KMS-11 (cell line): ENCODE measurements around the gene GNAO1.

Experiments
- H2AFZ ChIP-seq: fragments of 200-600 bp; sonication (generic); 2 replicates; pipeline ENCODE4 v1.6.1; 2016; ENCODE audit warnings: antibody characterized with exemption, mixed run types, low read depth
- H3K27ac ChIP-seq: fragments of 200-600 bp; sonication (generic); 2 replicates; pipeline ENCODE4 v1.6.1; 2016; ENCODE audit warnings: mild to moderate bottlenecking, mixed run types
- H3K27me3 ChIP-seq: fragments of 200-600 bp; sonication (generic); 2 replicates; pipeline ENCODE4 v1.6.1; 2017; ENCODE audit warnings: mild to moderate bottlenecking, low read depth, mixed run types, moderate library complexity; ENCODE audit not compliant: insufficient read depth
- H3K36me3 ChIP-seq: fragments of 200-600 bp; sonication (generic); 2 replicates; pipeline ENCODE4 v1.6.1; 2017; ENCODE audit warnings: mild to moderate bottlenecking, mixed run types; ENCODE audit not compliant: insufficient read depth
- H3K4me1 ChIP-seq: fragments of 200-600 bp; sonication (generic); 2 replicates; pipeline ENCODE4 v1.6.1; 2016; ENCODE audit warnings: mild to moderate bottlenecking, low read depth, mixed run types; ENCODE audit not compliant: poor library complexity, severe bottlenecking
- H3K4me2 ChIP-seq: fragments of 200-600 bp; sonication (generic); 2 replicates; pipeline ENCODE4 v1.7.0; 2016; ENCODE audit warnings: mild to moderate bottlenecking, mixed run types
- H3K4me3 ChIP-seq: fragments of 200-600 bp; sonication (generic); IDR thresholded peaks from 2 replicates; pipeline ENCODE4 v1.6.1; 2017; ENCODE audit warnings: low read depth, low read length, mixed read lengths; ENCODE audit not compliant: insufficient read depth
- H3K79me2 ChIP-seq: fragments of 200-600 bp; sonication (generic); 2 replicates; pipeline ENCODE4 v1.6.1; 2016; ENCODE audit warnings: low read depth, mixed run types; ENCODE audit not compliant: insufficient read depth
- H3K9ac ChIP-seq: fragments of 200-600 bp; sonication (generic); 2 replicates; pipeline ENCODE4 v1.6.1; 2016; ENCODE audit warnings: mild to moderate bottlenecking, mixed run types
- H4K20me1 ChIP-seq: fragments of 200-600 bp; sonication (generic); 2 replicates; pipeline ENCODE4 v1.6.1; 2016; ENCODE audit warnings: mild to moderate bottlenecking, mixed run types; ENCODE audit not compliant: insufficient read depth
- TF ChIP-seq, protein P1 (sequence below): fragments of 200-600 bp; sonication (generic); conservative IDR thresholded peaks from 2 replicates; pipeline ENCODE4 v1.6.1; 2017; ENCODE audit warnings: low read depth, mild to moderate bottlenecking, antibody characterized with exemption, low read length, moderate library complexity, mixed read lengths

GNAO1 gene

DNA sequence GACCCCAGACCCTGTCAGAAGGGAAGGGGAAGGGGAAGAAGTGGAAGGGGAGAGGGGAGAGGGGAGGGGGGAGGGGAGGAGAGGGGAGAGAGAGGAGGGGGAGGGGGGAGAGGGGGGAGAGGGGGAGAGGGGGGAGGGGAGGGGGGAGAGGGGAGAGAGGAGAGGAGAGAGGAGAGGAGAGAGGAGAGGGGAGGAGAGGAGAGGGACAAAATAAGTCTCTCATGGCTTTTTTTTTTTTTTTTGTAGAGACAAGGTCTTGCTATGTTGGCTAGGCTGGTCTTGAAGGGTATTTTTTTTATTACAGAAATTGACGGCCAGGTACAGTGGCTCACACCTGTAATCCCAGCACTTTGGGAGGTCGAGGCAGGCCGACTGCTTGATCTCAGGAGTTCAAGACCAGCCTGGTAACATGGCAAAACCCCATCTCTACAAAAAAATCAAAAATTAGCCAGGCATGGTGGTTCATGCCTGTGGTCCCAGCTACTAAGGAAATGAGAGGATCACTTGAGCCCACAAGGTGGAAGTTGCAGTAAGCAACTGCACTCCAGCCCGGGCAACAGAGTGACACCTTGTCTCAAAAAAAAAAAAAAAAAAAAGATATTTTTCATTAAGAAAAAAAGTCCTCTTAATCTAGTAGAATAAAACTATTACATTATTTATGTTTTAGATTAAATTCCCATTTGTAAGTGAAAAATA, 214.8 kb downstream of the GNAO1 start:
- H3K36me3 ChIP-seq, result no peaks in the 10 kb centered on the region
- no peak overlapping the region for H3K4me3 ChIP-seq
- TF ChIP-seq, protein P1, sequence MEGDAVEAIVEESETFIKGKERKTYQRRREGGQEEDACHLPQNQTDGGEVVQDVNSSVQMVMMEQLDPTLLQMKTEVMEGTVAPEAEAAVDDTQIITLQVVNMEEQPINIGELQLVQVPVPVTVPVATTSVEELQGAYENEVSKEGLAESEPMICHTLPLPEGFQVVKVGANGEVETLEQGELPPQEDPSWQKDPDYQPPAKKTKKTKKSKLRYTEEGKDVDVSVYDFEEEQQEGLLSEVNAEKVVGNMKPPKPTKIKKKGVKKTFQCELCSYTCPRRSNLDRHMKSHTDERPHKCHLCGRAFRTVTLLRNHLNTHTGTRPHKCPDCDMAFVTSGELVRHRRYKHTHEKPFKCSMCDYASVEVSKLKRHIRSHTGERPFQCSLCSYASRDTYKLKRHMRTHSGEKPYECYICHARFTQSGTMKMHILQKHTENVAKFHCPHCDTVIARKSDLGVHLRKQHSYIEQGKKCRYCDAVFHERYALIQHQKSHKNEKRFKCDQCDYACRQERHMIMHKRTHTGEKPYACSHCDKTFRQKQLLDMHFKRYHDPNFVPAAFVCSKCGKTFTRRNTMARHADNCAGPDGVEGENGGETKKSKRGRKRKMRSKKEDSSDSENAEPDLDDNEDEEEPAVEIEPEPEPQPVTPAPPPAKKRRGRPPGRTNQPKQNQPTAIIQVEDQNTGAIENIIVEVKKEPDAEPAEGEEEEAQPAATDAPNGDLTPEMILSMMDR, result no peak
- H3K4me1 ChIP-seq, result no peaks in the 10 kb centered on the region
- H2AFZ ChIP-seq, result no peak overlapping the region
- H3K9ac ChIP-seq, result no peak overlapping the region
- H3K27me3 ChIP-seq, result no peaks in the 10 kb centered on the region
- no peak overlapping the region for H3K27ac ChIP-seq
- H4K20me1 ChIP-seq, result no peaks in the 10 kb centered on the region
- no peak overlapping the region for H3K4me2 ChIP-seq
- H3K79me2 ChIP-seq, result no peaks in the 10 kb centered on the region
